Measurements from ENCODE around the gene THG1L.

THG1L gene

DNA sequence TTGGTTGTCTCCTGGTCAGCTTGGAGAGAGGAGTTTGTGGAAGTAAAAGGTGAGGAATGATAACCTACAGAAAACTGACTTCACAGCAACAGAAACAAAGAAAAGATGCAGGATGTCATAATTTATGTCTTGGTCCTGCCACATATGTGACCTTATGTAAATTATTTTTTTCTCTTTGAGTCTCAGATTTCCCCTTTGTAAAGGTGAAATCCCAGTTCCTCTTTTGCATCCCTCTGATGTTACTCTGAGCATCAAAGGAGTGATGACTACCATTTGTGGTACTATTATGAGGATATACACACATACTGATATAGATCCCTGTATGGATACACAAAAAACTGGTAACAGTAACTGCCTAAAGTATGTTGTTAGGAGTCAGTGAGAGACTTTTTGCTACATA is 1.4 kb upstream of the THG1L start:
- no peak for DNase-seq

DNA sequence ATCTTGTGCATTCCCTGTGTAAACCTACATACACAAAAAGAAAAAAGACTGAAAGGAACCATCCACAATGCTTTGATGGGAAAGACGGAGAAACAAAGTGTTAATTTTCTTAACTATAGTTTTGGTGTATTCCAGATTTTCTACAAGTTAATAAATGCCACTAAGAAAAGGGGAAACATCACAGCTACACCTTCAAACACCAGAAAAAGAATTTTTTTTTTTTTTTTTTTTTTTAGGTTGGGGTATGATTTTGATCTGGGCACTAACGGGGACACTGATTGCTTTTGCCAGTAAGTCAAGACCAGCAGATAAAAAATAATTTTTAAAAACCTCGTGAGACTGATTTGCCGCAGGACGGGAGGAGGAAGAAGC is 334 bp upstream of the THG1L start:
- no peak for DNase-seq

DNA sequence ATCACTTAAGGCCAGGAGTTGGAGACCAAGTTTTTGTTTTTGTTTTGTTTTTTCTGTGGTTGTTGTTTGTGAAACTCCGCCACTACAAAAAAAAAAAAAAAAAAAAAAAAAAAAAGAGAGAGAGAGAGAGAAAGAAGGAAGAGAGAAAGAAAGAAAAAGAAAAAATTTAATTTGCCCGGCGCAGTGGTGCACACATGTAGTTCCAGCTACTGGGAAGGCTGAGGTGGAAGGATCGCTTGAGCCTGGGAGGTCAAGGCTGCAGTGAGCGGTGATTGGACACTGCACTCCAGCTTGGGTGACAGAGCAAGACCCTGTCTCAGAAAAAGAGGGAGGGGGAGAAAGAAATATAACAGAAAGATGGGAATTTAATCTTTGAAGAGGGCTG is 902 bp downstream of the THG1L start:
- no peak for DNase-seq

DNA sequence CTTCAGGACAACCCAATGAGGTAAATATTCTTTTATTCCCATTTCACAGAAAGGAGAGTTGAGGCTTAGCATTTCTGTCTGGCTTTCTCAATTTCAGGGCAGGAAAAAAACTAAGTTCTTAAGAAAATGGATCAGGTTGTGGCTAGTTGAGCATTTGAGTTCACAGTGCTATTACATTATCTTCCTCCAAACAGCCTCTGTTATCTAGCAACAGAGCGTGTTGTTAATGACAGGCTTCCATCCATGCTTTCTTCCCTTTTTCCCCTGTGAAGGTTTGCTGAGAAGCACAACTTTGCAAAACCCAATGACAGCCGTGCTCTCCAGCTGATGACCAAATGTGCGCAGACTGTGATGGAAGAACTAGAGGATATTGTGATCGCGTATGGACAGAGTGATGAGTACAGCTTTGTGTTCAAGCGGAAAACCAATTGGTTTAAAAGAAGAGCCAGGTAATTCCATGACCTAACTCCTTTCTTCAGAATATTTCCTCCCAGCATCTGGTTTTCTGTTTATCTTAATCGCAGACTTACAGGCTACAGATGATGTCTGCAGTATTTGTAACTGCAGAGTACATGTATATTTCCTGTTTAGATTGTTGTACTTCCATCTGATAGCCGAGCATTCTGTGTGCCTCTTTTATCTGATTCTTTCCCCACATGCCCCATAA is 1.5 kb downstream of the THG1L start:
- no peak for DNase-seq

DNA sequence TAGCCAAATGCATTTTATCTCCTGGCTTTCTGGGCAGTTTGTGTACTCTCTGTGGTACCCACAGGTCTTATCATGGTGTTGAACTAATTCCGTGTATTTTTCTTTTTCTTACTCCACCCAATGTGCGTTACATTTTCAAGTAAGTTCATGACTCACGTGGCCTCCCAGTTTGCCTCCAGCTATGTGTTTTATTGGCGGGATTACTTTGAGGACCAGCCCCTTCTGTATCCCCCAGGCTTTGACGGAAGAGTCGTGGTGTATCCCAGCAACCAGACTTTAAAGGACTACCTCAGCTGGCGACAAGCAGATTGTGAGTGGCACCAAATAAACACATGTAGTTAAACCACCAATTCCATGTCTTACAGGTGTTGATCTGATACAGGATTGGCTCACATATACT is 3.2 kb downstream of the THG1L start:
- DNase-seq, result no peak

DNA sequence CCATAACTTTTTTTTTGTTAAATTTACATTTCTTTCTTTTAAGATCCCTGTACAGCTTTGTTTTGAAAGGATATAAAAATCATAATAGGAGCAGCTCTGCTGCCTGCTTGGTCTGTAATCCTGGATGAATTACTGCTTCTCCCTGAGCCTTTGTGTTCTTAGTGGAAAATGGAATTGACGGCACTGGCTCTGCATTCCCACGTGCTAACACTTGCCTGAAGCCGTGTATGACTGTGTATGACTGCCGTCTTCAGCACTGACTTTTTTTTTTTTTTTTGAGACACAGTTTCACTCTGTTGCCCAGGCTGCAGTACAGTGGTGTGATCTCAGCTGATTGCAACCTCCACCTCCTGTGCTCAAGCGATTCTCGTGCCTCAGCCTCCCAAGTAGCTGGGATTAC is 4.8 kb downstream of the THG1L start:
- DNase-seq, result no peak

DNA sequence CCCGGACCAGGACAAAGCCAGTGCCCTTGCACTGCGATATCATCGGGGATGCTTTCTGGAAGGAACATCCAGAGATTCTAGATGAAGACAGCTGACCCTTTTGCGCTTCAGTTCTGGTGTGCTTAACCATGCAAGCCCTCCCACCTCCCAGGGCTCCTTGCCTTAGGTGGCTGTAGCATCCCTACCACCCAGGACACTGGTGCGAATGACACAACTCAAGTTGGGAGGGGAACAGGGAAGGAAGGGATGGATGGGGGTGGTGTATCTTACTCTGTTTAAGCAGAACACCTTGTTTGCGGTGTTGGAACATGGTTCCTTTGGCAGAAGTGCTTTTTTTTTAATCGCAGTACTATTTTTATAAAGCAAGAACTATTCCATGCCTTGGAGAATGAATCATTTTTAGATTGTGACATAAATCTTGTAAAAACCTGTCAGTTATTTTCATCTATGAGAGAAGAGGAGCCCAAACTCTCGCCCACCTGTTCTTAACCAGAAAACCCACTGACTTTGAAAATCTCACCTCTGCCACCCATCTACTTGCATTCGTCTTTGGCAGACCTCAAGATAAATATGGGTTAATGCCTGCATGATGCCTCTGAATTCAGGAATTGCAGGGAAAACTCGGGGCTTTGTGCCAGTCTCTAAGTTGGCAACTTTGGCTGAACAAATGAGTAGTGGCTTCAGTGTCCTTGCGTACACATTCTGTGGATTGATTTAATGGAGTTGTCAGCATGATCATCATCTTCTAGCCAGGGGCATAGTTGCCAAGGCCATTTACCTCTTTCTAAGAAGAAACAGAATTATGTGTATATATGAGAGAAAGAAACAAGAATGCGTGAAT is 8.4 kb downstream of the THG1L start:
- no peak for DNase-seq

DNA sequence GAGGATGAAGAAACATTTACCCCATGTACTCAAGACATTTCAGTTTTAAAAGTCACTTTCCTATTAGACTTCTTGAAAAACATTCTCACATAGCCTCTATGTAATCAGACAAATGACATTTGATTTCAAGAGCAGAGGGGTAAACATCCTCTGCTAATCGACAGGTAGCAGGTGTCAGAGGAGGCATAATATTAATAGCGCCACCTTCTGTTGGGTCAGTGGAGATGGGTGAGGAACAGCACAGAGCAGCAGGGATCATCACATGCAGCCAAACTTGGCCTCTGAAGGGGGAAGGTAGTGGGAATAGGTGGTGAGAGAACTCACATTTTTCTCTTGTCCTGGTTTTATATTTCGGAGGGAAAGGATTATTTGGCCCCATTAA is 9.0 kb downstream of the THG1L start:
- no peak for DNase-seq

DNA sequence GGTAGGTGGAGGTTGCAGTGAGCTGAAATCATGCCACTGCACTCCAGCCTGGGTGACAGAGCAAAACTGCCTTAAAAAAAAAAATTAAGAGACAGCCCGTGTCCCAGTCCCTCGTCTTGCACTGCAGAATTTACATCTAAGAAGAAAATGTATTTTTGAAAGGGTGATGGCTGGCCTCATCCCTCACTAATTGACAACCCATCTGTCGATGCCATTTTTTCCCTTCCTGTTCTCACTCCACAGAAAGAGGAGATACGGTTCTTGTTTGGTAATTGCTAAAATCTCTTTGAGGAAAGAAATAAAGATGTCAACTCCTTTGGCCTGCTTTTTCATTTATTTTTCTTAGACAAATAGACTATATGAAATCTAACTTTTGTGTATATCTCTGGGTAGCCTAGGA is 9.9 kb downstream of the THG1L start:
- no peak for DNase-seq

DNA sequence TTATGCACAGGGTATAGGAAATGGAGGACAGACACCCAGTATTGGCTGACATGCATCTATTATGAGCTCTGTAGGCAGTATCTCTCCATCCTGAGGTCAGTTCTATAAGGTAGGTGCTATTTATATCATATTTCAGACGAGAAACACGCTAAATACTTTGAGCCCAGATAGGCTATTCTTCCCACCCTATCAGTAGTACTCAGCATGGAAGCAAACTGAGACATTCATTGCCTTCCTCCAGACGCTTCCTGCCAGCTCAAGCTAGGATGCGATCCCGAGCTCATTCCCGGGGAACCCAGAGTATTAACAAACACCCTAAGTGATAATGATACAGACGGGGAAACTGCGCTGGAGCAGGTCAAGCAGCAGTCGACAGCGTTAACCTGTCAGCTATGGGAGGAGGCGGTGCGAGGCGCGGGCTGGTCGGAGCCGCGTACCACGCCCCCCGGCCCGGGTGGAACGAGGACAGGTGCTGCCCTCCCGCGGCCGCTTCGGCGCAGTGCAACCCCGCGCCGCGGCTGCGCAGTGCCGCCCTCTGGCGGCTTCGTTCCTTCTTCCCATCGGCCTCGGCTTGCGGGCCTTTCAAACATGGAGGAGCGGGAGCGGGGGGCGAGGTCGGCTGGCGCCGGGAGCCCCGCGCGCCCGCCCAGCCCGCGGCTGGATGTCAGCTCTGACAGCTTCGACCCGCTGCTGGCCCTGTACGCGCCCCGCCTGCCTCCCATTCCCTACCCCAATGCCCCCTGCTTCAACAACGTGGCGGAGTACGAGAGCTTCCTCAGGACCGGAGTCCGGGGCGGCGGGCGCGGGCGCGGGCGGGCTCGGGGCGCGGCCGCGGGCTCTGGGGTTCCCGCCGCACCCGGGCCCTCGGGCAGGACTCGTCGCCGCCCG is 12.2 kb downstream of the THG1L start, which contains the start of gene LSM11:
TSS of gene LSM11 (plus strand) at position 550 of the 888 bp plus-strand sequence. CDS start at position 589, 39 bp downstream.
- DNase-seq, result peak; percentile 55

DNA sequence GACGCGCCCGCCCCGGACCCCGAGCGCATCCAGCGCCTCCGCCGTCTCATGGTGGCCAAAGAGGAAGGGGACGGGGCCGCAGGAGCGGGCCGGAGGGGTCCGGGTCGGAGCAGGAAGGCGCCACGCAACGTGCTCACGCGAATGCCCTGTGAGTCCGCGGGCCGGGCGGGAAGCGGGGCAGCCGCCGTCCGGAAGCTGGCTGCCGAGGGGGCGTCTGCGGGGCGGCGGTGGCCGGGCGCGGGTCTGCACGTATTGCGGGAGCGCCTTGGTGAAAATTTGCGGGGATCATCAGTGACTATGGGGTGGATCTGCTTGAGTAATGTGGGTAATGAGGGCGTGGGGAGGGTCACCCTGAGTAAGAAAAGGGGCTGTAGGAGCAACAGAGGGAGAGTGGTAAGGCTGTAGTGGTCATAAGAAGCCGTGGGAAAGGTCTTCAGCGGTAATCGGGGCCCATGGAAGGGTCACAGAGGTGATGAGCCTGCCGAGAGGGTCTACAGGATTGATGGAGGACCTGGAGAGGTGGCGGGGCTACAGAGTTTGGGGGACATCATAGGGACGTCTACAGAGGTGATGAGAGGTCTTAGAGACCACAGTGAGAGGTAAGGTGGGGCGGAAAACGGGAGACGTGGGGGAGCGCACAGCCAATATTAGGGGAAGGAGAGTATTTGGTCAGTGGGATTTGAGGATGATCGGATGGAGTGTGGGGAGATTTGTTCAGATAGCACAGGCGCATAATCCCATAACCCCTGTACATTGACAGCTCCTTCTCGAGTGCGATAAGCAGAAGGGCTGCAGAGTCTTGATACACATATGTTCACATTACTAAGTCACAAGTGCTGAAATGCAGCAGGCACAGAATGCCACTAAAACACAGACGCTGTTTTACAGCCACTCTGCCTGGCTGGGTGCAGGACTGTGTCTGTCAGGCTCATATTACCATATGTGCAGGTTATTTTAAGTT is 13.1 kb downstream of the THG1L start:
- no peak for DNase-seq

DNA sequence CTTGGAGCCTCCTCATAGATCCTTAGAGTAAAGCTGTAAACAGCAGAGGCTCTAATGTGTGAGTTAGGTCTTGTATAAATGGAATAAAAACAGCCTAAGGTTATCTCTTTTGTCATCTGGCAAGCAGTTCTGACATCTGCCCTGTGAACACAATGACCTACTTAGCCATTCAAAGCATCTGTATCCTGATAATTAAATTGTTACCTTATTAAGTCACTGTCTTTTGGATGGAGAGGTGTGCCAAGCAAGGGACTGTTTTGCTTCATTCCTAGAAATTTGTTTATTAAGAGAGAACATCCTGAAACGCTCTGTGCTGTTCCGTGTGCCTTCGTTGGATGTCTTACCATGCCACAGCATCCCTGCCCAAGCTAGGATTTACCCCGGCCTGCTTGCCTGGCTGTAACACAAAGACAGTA is 13.8 kb downstream of the THG1L start:
- no peak for DNase-seq

DNA sequence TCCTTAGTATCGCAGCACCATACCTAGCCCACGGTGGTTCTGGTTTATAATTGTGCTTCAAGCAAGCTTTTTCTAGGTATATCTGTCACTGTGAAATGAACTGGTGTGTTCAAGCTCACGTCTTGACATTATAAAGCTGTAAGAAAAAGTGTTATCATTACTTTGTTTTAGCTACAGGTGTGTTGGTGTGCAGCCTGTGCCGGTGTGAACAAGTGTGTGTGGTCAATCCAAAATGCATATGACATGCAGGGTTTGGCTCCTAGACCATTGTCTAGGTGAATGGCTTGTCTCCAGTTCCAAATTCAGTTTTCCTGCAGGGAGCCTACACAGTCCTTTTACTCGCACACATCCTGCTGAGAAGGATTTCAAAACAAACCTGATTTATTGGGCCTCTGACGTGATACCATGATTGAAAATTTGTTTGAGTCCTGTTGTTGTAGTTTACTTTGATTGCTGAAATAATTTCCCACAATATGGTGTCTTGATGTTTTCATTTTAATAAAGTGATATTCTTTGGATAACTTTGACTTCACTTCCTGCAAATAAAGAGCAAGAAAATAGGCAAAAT is 16.0 kb downstream of the THG1L start:
- no peak for DNase-seq

DNA sequence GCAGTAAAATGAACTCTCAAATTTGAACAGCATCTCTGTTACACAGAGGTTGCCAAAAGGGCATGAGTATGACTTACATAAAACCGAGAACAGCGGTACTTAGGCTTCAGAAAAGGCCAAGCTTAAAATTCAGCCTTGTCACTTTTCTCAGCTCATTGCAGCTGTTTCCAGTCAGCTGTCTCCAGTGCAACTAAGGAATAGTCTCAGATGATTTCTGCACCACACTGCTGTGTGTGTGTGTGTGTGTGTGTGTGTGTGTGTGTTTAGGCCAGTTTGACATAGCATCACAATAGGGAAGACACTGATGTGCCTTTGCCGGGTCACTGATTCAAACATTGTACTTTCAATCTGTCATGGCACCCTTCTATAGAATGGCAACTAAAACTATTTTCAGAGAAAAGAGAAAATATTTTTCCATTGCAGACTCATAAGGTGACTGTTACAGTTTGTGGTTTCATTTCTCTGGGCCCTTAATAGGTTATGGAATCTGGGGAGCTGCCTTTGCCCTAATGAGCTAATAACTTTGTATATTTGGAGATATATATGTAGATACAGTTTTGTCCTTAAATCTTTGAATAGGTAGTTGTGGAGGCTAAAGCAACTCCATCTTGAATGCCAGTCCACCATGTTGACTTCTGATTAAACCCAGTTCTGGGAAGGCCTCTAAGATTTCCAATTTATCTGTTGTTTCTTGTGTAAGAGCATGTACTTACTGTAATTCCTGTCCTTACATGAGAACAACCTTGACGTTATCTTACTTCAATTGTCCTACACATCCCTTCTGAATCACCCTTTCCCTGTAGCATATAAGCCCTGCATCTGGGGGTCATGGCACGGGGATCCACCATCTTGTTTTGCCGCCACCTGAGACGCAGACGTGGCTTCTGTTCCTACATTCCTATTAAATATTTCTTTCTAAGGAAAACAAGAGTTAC is 16.8 kb downstream of the THG1L start:
- DNase-seq, result no peak

DNA sequence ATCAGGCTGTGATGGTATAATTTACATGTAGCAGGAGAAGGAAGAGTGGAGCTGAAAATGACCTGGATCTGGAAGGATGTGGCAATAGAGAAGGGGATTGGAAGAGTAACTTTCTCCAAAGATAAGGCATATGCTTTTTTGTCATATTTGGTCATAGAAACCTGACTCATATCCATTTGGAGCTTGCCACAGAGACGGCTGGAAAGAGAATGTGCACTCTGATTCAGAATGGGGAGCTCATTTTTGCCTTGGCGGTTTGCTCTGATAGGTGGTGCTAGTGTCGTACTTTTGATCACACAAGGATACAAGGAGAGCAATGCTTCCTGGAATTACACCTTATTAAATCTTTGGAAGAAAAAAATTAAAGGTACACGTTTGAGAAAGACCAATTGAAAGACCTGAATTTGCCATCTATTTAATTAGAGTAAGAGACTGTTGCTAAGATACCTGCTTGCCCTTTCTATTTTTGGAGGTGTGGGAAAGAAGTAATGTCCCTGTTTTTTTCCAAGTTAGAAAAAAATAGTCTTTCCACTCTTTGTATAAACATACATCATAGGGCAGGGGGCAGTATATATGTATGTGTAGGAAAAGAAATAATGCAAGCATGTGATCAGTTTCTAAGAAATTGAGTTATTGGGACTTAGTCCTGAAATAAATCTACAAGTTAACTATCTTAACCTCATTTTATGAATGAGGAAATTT is 17.7 kb downstream of the THG1L start:
- DNase-seq, result no peak

DNA sequence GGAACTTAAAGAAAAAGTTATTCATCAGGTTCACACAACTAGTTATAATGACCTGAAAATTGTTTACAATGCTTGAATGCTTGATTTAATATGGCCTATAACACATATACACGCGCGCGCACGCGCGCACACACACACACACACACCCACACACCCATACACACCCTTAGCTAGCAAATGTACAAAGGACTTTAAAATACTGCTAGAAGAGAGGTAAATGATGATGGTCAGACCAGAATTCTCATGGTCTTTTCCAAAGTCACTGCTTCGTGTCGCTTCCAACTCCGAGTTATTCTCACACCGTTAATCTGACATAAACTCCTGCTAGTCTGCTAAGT is 18.2 kb downstream of the THG1L start:
- no peak for DNase-seq

DNA sequence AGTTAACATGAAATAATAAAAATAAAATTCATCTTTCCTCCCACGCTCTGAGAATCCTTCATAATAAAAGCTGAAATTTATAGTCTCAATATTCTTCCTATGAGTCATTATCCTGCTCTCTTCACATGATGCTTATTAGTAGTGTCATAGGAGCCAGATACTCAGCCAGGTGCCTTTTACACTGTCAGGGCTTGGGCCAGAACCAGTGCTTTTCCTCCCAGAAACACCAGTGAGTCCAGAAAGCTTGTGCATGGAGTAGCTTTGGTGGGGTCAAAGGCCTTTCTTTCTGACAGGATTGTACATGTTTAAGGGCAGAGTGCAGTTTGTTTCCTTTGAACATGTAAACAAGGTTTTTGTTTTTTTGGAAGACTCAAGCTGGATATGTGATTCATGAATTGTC is 19.1 kb downstream of the THG1L start:
- no peak for DNase-seq

DNA sequence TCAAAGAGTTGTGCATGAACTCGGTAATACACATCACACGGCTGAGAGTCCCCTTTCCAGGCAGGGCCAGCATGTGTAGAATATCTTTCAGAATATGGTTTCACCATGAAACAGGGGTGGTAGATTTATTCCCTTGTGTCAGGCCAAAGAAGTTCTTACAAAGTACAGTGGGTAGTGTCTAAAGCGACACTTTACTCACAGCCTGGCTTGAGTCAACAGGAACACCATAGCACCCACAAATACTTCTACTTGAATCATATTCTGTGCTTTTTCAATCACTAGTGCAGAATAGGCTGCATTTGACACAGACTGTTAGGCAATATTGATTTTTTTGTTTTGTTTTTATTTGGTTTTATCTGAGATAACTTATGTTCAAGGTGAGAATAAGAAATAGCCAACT is 24.9 kb downstream of the THG1L start:
- no peak for DNase-seq

DNA sequence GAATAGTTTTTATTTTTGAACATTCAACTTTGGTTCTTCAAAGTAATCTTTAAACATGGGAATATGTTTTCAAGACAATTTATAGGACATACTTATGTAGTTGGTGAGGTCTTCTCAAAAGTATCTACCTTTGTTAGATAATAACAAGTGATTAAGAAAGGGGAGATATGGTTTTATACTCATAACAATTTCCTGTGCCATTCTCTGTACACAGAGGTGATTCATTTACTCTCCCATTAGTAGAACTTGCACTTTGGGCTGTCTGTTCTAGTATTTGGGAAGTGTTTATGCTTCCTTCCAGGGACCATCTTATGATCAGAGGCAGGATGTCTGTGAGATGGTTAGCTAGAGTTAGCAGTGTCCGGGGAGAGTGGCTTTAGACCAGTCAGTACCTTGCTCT is 27.5 kb downstream of the THG1L start:
- no peak for DNase-seq
